ENCODE results near the gene CLEC2L. TPM values are rescaled to one million over a fixed set of nuclear protein-coding genes. Genes with fewer than 3 reads are reported as not detected.
A peak's percentile ranks its signal among the peaks of the same experiment; 100 is the strongest.
"Not testable (repeated sequence)": the region's sequence is repeated elsewhere in the genome, so short reads cannot be mapped to it uniquely, and the experiment has no call there.

The CLEC2L gene
- polyA plus RNA-seq, 1 donor, result 2.5 TPM

GRCh38 chr7:139523968-139524815 is 707 bp downstream of the CLEC2L start:
- no peak for DNase-seq (ENCODE audit: low read depth)

GRCh38 chr7:139525239-139525638 is 1.8 kb downstream of the CLEC2L start:
- no peak for DNase-seq (ENCODE audit: low read depth)

- DNase-seq (ENCODE audit: low read depth), result no peak
Measured at GRCh38 chr7:139525750-139526149, 2.3 kb downstream of the CLEC2L start.

- no peak for DNase-seq (ENCODE audit: low read depth)
Measured at GRCh38 chr7:139526578-139527544, 3.4 kb downstream of the CLEC2L start.

GRCh38 chr7:139531094-139531493 is 7.6 kb downstream of the CLEC2L start:
- no peak for DNase-seq (ENCODE audit: low read depth)

- DNase-seq (ENCODE audit: low read depth), result no peak
Measured at GRCh38 chr7:139532636-139533155, 9.2 kb downstream of the CLEC2L start.

GRCh38 chr7:139534096-139534495 is 10.6 kb downstream of the CLEC2L start:
- DNase-seq (ENCODE audit: low read depth), result no peak

- no peak for DNase-seq (ENCODE audit: low read depth)
Measured at GRCh38 chr7:139534966-139535651, 11.6 kb downstream of the CLEC2L start.

- no peak for DNase-seq (ENCODE audit: low read depth)
Measured at GRCh38 chr7:139536152-139536551, 12.7 kb downstream of the CLEC2L start.

GRCh38 chr7:139538881-139539635 is 15.6 kb downstream of the CLEC2L start:
- peak; percentile 80 for DNase-seq (ENCODE audit: low read depth)

- DNase-seq (ENCODE audit: low read depth), result no peak
Measured at GRCh38 chr7:139540203-139540602, 16.7 kb downstream of the CLEC2L start.

GRCh38 chr7:139541600-139542307 is 18.3 kb downstream of the CLEC2L start:
- no peak for DNase-seq (ENCODE audit: low read depth)

GRCh38 chr7:139542308-139543151 is 19.0 kb downstream of the CLEC2L start:
- DNase-seq (ENCODE audit: low read depth), result no peak

- DNase-seq (ENCODE audit: low read depth), result no peak
Measured at GRCh38 chr7:139543801-139544603, 20.5 kb downstream of the CLEC2L start.

GRCh38 chr7:139544645-139545044 is 21.2 kb downstream of the CLEC2L start:
- no peak for DNase-seq (ENCODE audit: low read depth)

- no peak for DNase-seq (ENCODE audit: low read depth)
Measured at GRCh38 chr7:139548302-139549028, 25.0 kb downstream of the CLEC2L start.

- not testable (repeated sequence) for DNase-seq (ENCODE audit: low read depth)
Measured at GRCh38 chr7:139553991-139554700, 30.7 kb downstream of the CLEC2L start.

All from forelimb muscle (tissue), 1 donor.